Pancreas (tissue), 10 donors: ENCODE data around the gene CST2. TPM values are rescaled to one million over a fixed set of nuclear protein-coding genes. Genes with fewer than 3 reads are reported as not detected.
"Not testable (repeated sequence)": the region's sequence is repeated elsewhere in the genome, so short reads cannot be mapped to it uniquely, and the experiment has no call there.

ENCODE experiments used
- ATAC-seq, 4 donors: fragments of 200-7000 bp; cut with Tn5 transposase; one replicate each; pipeline versions ENCODE4 v1.8.0 to v1.9.1; 2020; ENCODE audit warnings: mild to moderate bottlenecking in 4 of 4, moderate library complexity in 4 of 4
- DNase-seq, 6 donors: peaks; one replicate each; pipeline ENCODE4 v3.0.0-alpha.2; 2020
- FAIRE-seq: peaks from 2 replicates; lab custom pipeline; 2012; peaks lifted over from hg19 to GRCh38; lab: Jason Lieb, UNC
- H3K27ac ChIP-seq, 4 donors: fragments of 200-600 bp; sonication (generic); 1 replicate in 3 of 4; 2 replicates in 1 of 4; pipeline versions ENCODE4 v1.5.0 to v1.8.0; 2020
- H3K27me3 ChIP-seq, 4 donors: fragments of 200-600 bp; one replicate each; pipeline ENCODE4 v1.8.0; 2021
- H3K36me3 ChIP-seq, 3 donors: fragments of 200-600 bp; sonication (generic) in 1 of 3; one replicate each; pipeline versions ENCODE4 v1.5.0 to v1.8.0; 2020 to 2021
- H3K4me1 ChIP-seq, 3 donors: fragments of 200-600 bp; one replicate each; pipeline ENCODE4 v1.8.0; 2021
- H3K4me3 ChIP-seq, 4 donors: fragments of 200-600 bp; sonication (generic) in 2 of 4; one replicate each; pipeline versions ENCODE4 v1.5.0 to v1.8.0; 2020 to 2021
- H3K9me3 ChIP-seq, 4 donors: fragments of 200-600 bp; one replicate each; pipeline ENCODE4 v1.8.0; 2021
- CTCF ChIP-seq, 4 donors: fragments of 200-600 bp; sonication (generic) in 3 of 4; IDR thresholded peaks; one replicate each; pipeline versions ENCODE4 v1.5.0 to v1.8.0; 2021; ENCODE audit warnings: antibody characterized with exemption in 4 of 4
- WGBS, 2 donors: extraction: QIAGEN DNeasy Blood & Tissue Kit; methylation state at CpG; one replicate each; pipeline ENCODE4 v1.1.7; 2013; 5-methylcytosine and 5-hydroxymethylcytosine counted together
- intact Hi-C, 3 donors: fragments of 100-400 bp; cut with DNase I; formaldehyde crosslinking; loops; one replicate each; pipeline versions ENCODE4 v1.11.1 to v1.14.2; 2022
- polyA plus RNA-seq, 2 donors: library from polyadenylated mRNA; stranded (reverse); fragments of 200-250 nt; gene quantifications; one replicate each; pipeline ENCODE4 v1.2.3, GENCODE V29; 2013
- total RNA-seq, 6 donors: library from RNA; stranded (reverse); fragmentation: NEBNext Ultra II Directional in 4 of 6; extraction: Animal tissue kit (Norgen Biotek cat#: 25700) in 4 of 6; gene quantifications; one replicate each; pipeline versions ENCODE4 v1.2.1 to v1.2.4, GENCODE V29; 2021 to 2023
- donor health status: healthy with polysubstance abuse.
- donor health status: DM: no; HTN: no; CAD: no; lungs with moderate emphysema.
- donor health status: DM: no; HTN: no; CAD: no.
- donor health status: control.
- donor health status: control.
- donor health status: Bipolar disorder and iron deficiency.
- donor health status: DM: yes; HTN: yes; CAD: no.
- donor health status: DM: no; HTN: no; CAD: no.
- donor health status: DM: no; HTN: no; CAD: no.
- donor health status: DM: yes; HTN: yes; CAD: no.

The CST2 gene
- total and polyA plus RNA-seq, 8 donors = 0.28 to 7.5 (median 2.5) TPM; not detected in 4

- Histone ChIP-seq H3K36me3 (no peaks in the 10 kb centered on the region), H3K9me3 (no peaks in the 10 kb centered on the region), H3K27me3 (no peaks in the 10 kb centered on the region), H3K4me3 (no peak overlapping the region), H3K4me1 (no peaks in the 10 kb centered on the region), H3K27ac (no peak overlapping the region)
- intact Hi-C loops = no loop called here
- FAIRE-seq = no peak
- no peak for ATAC-seq
- DNase-seq = no peak
- TF ChIP-seq CTCF (IDR thresholded peaks at IDR 0.05) = no peak
- 18 to 20% methylated on average over 4 of the region's 4 CpGs for WGBS, 2 donors
Measured at GRCh38 chr20:23870461-23870860, 43.9 kb upstream of the CST2 start.

GRCh38 chr20:23869520-23869919 is 43.0 kb upstream of the CST2 start:
- Histone ChIP-seq H3K27ac (no peak overlapping the region), H3K36me3 (no peaks in the 10 kb centered on the region), H3K27me3 (no peaks in the 10 kb centered on the region), H3K4me1 (no peaks in the 10 kb centered on the region), H3K4me3 (no peak overlapping the region), H3K9me3 (no peaks in the 10 kb centered on the region)
- ATAC-seq (no peak), DNase-seq (no peak), FAIRE-seq (no peak)
- intact Hi-C loops = no loop called here
- no peak for TF ChIP-seq CTCF (IDR thresholded peaks at IDR 0.05)
- 56 to 61% methylated on average over 2 of the region's 2 CpGs for WGBS, 2 donors

GRCh38 chr20:23868321-23868720 is 41.8 kb upstream of the CST2 start:
- WGBS, 2 donors = 30 to 33% methylated on average over 5 of the region's 5 CpGs
- no peak overlapping the region for H3K27ac ChIP-seq
- no peak for TF ChIP-seq CTCF (IDR thresholded peaks at IDR 0.05)
- H3K4me1 ChIP-seq = no peaks in the 10 kb centered on the region
- no peak for FAIRE-seq
- H3K36me3 ChIP-seq = no peaks in the 10 kb centered on the region
- no peaks in the 10 kb centered on the region for H3K27me3 ChIP-seq
- H3K4me3 ChIP-seq = no peak overlapping the region
- intact Hi-C loops = no loop called here
- no peak for ATAC-seq
- no peaks in the 10 kb centered on the region for H3K9me3 ChIP-seq
- DNase-seq = no peak

- Histone ChIP-seq H3K4me1 (no peaks in the 10 kb centered on the region), H3K4me3 (no peak overlapping the region), H3K36me3 (no peaks in the 10 kb centered on the region), H3K9me3 (no peaks in the 10 kb centered on the region), H3K27ac (no peak overlapping the region), H3K27me3 (no peaks in the 10 kb centered on the region)
- FAIRE-seq = no peak
- no peak for DNase-seq
- TF ChIP-seq CTCF (IDR thresholded peaks at IDR 0.05) = no peak
- intact Hi-C loops = no loop called here
- ATAC-seq = no peak
- 37 to 42% methylated on average over 9 of the region's 9 CpGs for WGBS, 2 donors
Measured at GRCh38 chr20:23867152-23867776, 40.7 kb upstream of the CST2 start.

- H3K36me3 ChIP-seq, H3K27ac ChIP-seq, ATAC-seq, H3K9me3 ChIP-seq, DNase-seq, H3K4me1 ChIP-seq, FAIRE-seq, H3K27me3 ChIP-seq, intact Hi-C loops, H3K4me3 ChIP-seq: not testable (repeated sequence)
- 47 to 59% methylated on average over 9 of the region's 10 CpGs for WGBS, 2 donors
Measured at GRCh38 chr20:23860771-23861170, 34.2 kb upstream of the CST2 start.
